Body of pancreas (tissue), 4 donors: ENCODE data around the gene TMEM9. TPM values are rescaled to one million over a fixed set of nuclear protein-coding genes. Genes with fewer than 3 reads are reported as not detected.

Experiments
- ATAC-seq: fragments of 150-250 bp; one replicate; pipeline ENCODE4 v1.9.1; 2016
- DNase-seq, 4 donors: peaks; one replicate each; pipeline ENCODE4 v3.0.0-alpha.2; 2019
- H3K27ac ChIP-seq, 4 donors: fragments of 200-600 bp; sonication (generic); 1 replicate in 3 of 4; 2 replicates in 1 of 4; pipeline versions ENCODE4 v1.5.1 to v1.6.1; 2016 to 2019; ENCODE audit warnings: mild to moderate bottlenecking in 1 of 4, mixed read lengths in 1 of 4, moderate library complexity in 1 of 4
- H3K27me3 ChIP-seq, 2 donors: fragments of 200-600 bp; sonication (generic); one replicate each; pipeline ENCODE4 v1.6.0; 2016; ENCODE audit warnings: mild to moderate bottlenecking in 1 of 2
- H3K36me3 ChIP-seq, 2 donors: fragments of 200-600 bp; sonication (generic); replicated peaks in 1 of 2; 2 replicates each; pipeline ENCODE4 v1.5.1; 2016; ENCODE audit warnings: low read depth in 2 of 2; ENCODE audit not compliant: insufficient read depth in 1 of 2
- H3K4me1 ChIP-seq: fragments of 200-600 bp; sonication (generic); one replicate; pipeline ENCODE4 v1.6.0; 2016
- H3K4me3 ChIP-seq, 2 donors: fragments of 200-600 bp; sonication (generic); 1 replicate in 1 of 2; 2 replicates in 1 of 2; pipeline ENCODE4 v1.5.1; 2016 to 2019
- H3K9me3 ChIP-seq, 3 donors: fragments of 200-600 bp; sonication (generic); 1 replicate in 2 of 3; 2 replicates in 1 of 3; pipeline ENCODE4 v1.5.1; 2016
- CTCF ChIP-seq, 7 experiments: fragments of 450-650 bp in 4 of 7; fragments of 200-600 bp in 3 of 7; sonication (generic) in 3 of 7; IDR thresholded peaks; one replicate each; pipeline ENCODE4 v1.5.1; 2016 to 2019; ENCODE audit warnings: antibody characterized with exemption in 7 of 7
- POLR2A ChIP-seq, 3 donors: fragments of 450-650 bp; IDR thresholded peaks; one replicate each; pipeline ENCODE4 v1.6.1; 2016; ENCODE audit warnings: antibody characterized with exemption in 3 of 3, mild to moderate bottlenecking in 2 of 3
- WGBS, 2 donors: methylation state at CpG; one replicate each; pipeline ENCODE4 v1.1.5; 2017; 5-methylcytosine and 5-hydroxymethylcytosine counted together
- intact Hi-C: fragments of 100-400 bp; cut with DNase I; formaldehyde crosslinking; loops from one replicate; pipeline ENCODE4 v1.15.1; 2023
- total RNA-seq, 2 donors: library from RNA; depleted of rRNA; stranded (reverse); fragments of >200 nt; gene quantifications; one replicate each; pipeline ENCODE4 v1.1.0, GENCODE V29; 2016

Gene TMEM9
- total RNA-seq, 2 donors from 2014 or later: 56.6 to 70.5 TPM

GRCh38 chr1:201191653-201192260 is 37.5 kb upstream of the TMEM9 start:
- DNase-seq: no peak
- no peak for ATAC-seq
- Histone ChIP-seq H3K4me3 (no peak overlapping the region), H3K27ac (no peak overlapping the region), H3K4me1 (no peaks in the 10 kb centered on the region), H3K9me3 (no peaks in the 10 kb centered on the region), H3K27me3 (no peaks in the 10 kb centered on the region), H3K36me3 (no peaks in the 10 kb centered on the region)
- no peak for TF ChIP-seq CTCF (IDR thresholded peaks at IDR 0.05)
- no peak for TF ChIP-seq POLR2A (IDR thresholded peaks at IDR 0.05)
- intact Hi-C loops: no loop called here
- WGBS, 2 donors: 76 to 79% methylated on average over 15 to 18 of the region's 18 CpGs

GRCh38 chr1:201190624-201191051 is 36.4 kb upstream of the TMEM9 start, which contains the start of gene IGFN1:
IGFN1 (plus strand) TSS chr1:201190824; CDS start chr1:201193294, 2,470 bp downstream.
- DNase-seq (no peak), ATAC-seq (no peak)
- no peaks in the 10 kb centered on the region for H3K36me3 ChIP-seq
- H3K4me3 ChIP-seq: no peak within 1 kb of the TSS
- no peak within 1 kb of the TSS for H3K27ac ChIP-seq
- H3K4me1 ChIP-seq: no peaks in the 10 kb centered on the region
- 60 to 64% methylated on average over 9 of the region's 9 CpGs for WGBS, 2 donors
- intact Hi-C loops: no loop called here
- no peaks in the 10 kb centered on the region for H3K9me3 ChIP-seq
- no peaks in the 10 kb centered on the region for H3K27me3 ChIP-seq
- TF ChIP-seq CTCF (IDR thresholded peaks at IDR 0.05) (no peak), POLR2A (IDR thresholded peaks at IDR 0.05) (no peak)

- intact Hi-C loops: no loop called here
- Histone ChIP-seq H3K27ac (no peak overlapping the region), H3K36me3 (no peaks in the 10 kb centered on the region), H3K4me1 (no peaks in the 10 kb centered on the region), H3K4me3 (no peak overlapping the region), H3K27me3 (no peaks in the 10 kb centered on the region), H3K9me3 (no peaks in the 10 kb centered on the region)
- TF ChIP-seq POLR2A (IDR thresholded peaks at IDR 0.05) (no peak), CTCF (IDR thresholded peaks at IDR 0.05) (no peak)
- DNase-seq (no peak), ATAC-seq (no peak)
- 88 to 96% methylated on average over 6 of the region's 6 CpGs for WGBS, 2 donors
Observed at GRCh38 chr1:201190005-201190404, 35.7 kb upstream of the TMEM9 start.

- Histone ChIP-seq H3K4me1 (no peaks in the 10 kb centered on the region), H3K27me3 (no peaks in the 10 kb centered on the region), H3K9me3 (no peaks in the 10 kb centered on the region), H3K36me3 (no peaks in the 10 kb centered on the region), H3K4me3 (no peak overlapping the region), H3K27ac (no peak overlapping the region)
- TF ChIP-seq POLR2A (IDR thresholded peaks at IDR 0.05): no peak
- no peak for TF ChIP-seq CTCF (IDR thresholded peaks at IDR 0.05)
- intact Hi-C loops: no loop called here
- ATAC-seq: no peak
- no peak for DNase-seq
- 62% methylated on average over 2 of the region's 2 CpGs; no CpG with 5 or more reads in 1 of the 2 donors for WGBS, 2 donors
Observed at GRCh38 chr1:201189085-201189484, 34.8 kb upstream of the TMEM9 start.

GRCh38 chr1:201186192-201186591 is 31.9 kb upstream of the TMEM9 start:
- Histone ChIP-seq H3K27me3 (no peaks in the 10 kb centered on the region), H3K4me3 (no peak overlapping the region), H3K36me3 (no peaks in the 10 kb centered on the region), H3K27ac (no peak overlapping the region), H3K9me3 (no peaks in the 10 kb centered on the region), H3K4me1 (no peaks in the 10 kb centered on the region)
- TF ChIP-seq CTCF (IDR thresholded peaks at IDR 0.05): no peak
- intact Hi-C loops: no loop called here
- ATAC-seq (no peak), DNase-seq (no peak)
- WGBS, 2 donors: 73 to 75% methylated on average over 3 of the region's 3 CpGs
